GM12878 (cell line): ENCODE data around the gene TRAF7. TPM values are rescaled to one million over a fixed set of nuclear protein-coding genes. Genes with fewer than 3 reads are reported as not detected.
A peak's percentile ranks its signal among the peaks of the same experiment; 100 is the strongest.

ENCODE experiments used
- ATF2 ChIP-seq: IDR thresholded peaks from 2 replicates; pipeline ENCODE4 v1.6.1; 2012; ENCODE audit warnings: low read length, inconsistent platforms
- ATF3 ChIP-seq: IDR thresholded peaks from 2 replicates; pipeline ENCODE4 v1.6.1; 2011; ENCODE audit warnings: low read depth, mild to moderate bottlenecking, low read length, moderate library complexity, borderline replicate concordance; ENCODE audit errors: extremely low read depth
- CHD1 ChIP-seq: IDR thresholded peaks from 2 replicates; pipeline ENCODE4 v1.6.1; 2012; ENCODE audit warnings: low read depth, low read length, improper control_type of control experiment
- CREB1 ChIP-seq: IDR thresholded peaks from 2 replicates; pipeline ENCODE4 v1.6.1; 2012; ENCODE audit warnings: low read depth, mild to moderate bottlenecking, inconsistent platforms
- ETV6 ChIP-seq, 2 experiments: fragments of 450-650 bp in 1 of 2; IDR thresholded peaks in 1 of 2; conservative IDR thresholded peaks in 1 of 2; 2 replicates each; pipeline ENCODE4 v1.6.1; 2014; ENCODE audit warnings: antibody characterized with exemption in 1 of 2, borderline replicate concordance in 1 of 2, low read depth in 1 of 2, mild to moderate bottlenecking in 1 of 2, moderate library complexity in 1 of 2
- FOS ChIP-seq: IDR thresholded peaks from 3 replicates; pipeline ENCODE4 v1.6.1; 2011; ENCODE audit warnings: borderline replicate concordance; ENCODE audit not compliant: insufficient read length; ENCODE audit errors: extremely low read depth
- IKZF1 ChIP-seq: fragments of 450-650 bp; conservative IDR thresholded peaks from 2 replicates; pipeline ENCODE4 v1.6.1; 2017; ENCODE audit warnings: antibody characterized with exemption, mild to moderate bottlenecking
- KAT2A ChIP-seq: conservative IDR thresholded peaks from 2 replicates; pipeline ENCODE4 v1.6.1; 2011; ENCODE audit warnings: low read depth, low read length; ENCODE audit not compliant: control insufficient read depth
- MXI1 ChIP-seq: fragments of 150-350 bp; IDR thresholded peaks from 2 replicates; pipeline ENCODE4 v1.6.1; 2011; ENCODE audit warnings: low read depth, mild to moderate bottlenecking, inconsistent platforms, low read length, improper control_type of control experiment
- NKRF ChIP-seq: fragments of 450-650 bp; conservative IDR thresholded peaks from 2 replicates; pipeline ENCODE4 v1.6.1; 2017; ENCODE audit warnings: mild to moderate bottlenecking, moderate library complexity
- NRF1 ChIP-seq: conservative IDR thresholded peaks from 2 replicates; pipeline ENCODE4 v1.6.1; 2011; ENCODE audit warnings: mild to moderate bottlenecking, low read depth, low read length, improper control_type of control experiment
- PAX5 ChIP-seq: IDR thresholded peaks from 2 replicates; pipeline ENCODE4 v1.6.1; 2011; ENCODE audit warnings: low read depth, low read length, borderline replicate concordance
- PKNOX1 ChIP-seq: fragments of 450-650 bp; IDR thresholded peaks from 2 replicates; pipeline ENCODE4 v1.6.1; 2016; ENCODE audit warnings: mild to moderate bottlenecking
- RUNX3 ChIP-seq: IDR thresholded peaks from 2 replicates; pipeline ENCODE4 v1.6.1; 2012; ENCODE audit warnings: low read length, inconsistent platforms
- SMC3 ChIP-seq: IDR thresholded peaks from 2 replicates; pipeline ENCODE4 v1.6.1; 2011; ENCODE audit warnings: low read length, improper control_type of control experiment, borderline replicate concordance
- SUPT20H ChIP-seq: IDR thresholded peaks from 2 replicates; pipeline ENCODE4 v1.6.1; 2011; ENCODE audit warnings: low read depth, mild to moderate bottlenecking, low read length, moderate library complexity, borderline replicate concordance; ENCODE audit not compliant: control insufficient read depth
- TAF1 ChIP-seq: IDR thresholded peaks from 2 replicates; pipeline ENCODE4 v1.6.1; 2011; ENCODE audit warnings: mild to moderate bottlenecking, low read depth, low read length, borderline replicate concordance
- ZBTB11 ChIP-seq: fragments of 450-650 bp; formaldehyde crosslinking; IDR thresholded peaks from 2 replicates; pipeline ENCODE4 v1.5.0; 2022; ENCODE audit warnings: mild to moderate bottlenecking, missing genetic modification characterization
- ZNF384 ChIP-seq: IDR thresholded peaks from 2 replicates; pipeline ENCODE4 v1.6.1; 2012; ENCODE audit warnings: low read depth, mild to moderate bottlenecking, low read length, improper control_type of control experiment, borderline replicate concordance
- ZZZ3 ChIP-seq: IDR thresholded peaks from 2 replicates; pipeline ENCODE4 v1.6.1; 2011; ENCODE audit warnings: low read depth; ENCODE audit not compliant: control insufficient read depth, insufficient read length
- polyA plus RNA-seq, 11 experiments: library from polyadenylated mRNA; depleted of rRNA in 4 of 11; unstranded in 6 of 11; stranded (reverse) in 5 of 11; fragments of >200 nt; fragmentation: Nextera tagmentation in 4 of 11; fragmentation: Illumina TruSeq in 1 of 11; extraction: Ambion mirVana in 4 of 11; extraction: Trizol in 1 of 11; gene quantifications; 1 replicate in 1 of 11; 2 replicates in 10 of 11; pipeline versions ENCODE4 v1.2.1 to v1.2.3, GENCODE V29; 2011 to 2016; ENCODE audit warnings: inconsistent platforms in 2 of 11, missing spikeins in 2 of 11, low read depth in 1 of 11
- total RNA-seq, 4 experiments: library from RNA; depleted of rRNA in 3 of 4; stranded (reverse); fragments of >200 nt in 3 of 4; fragmentation: Illumina TruSeq in 1 of 4; extraction: Trizol in 1 of 4; gene quantifications; 2 replicates each; pipeline versions ENCODE4 v1.2.1 to v1.2.3, GENCODE V29; 2013 to 2021

The TRAF7 gene
- total and polyA plus RNA-seq, 10 of the 15 experiments (the other 5 are each of a cell fraction or from before 2014, with no cell fraction given), result 0.61 to 87.0 (median 30.0) TPM

GRCh38 chr16:2205104-2205966 is 49.8 kb downstream of the TRAF7 start, which contains the start of gene MLST8 (continued):
- TF ChIP-seq ZZZ3 (no peak), ZNF384 (no peak), IKZF1 (peak; percentile 100), ATF3 (peak; percentile 70), PAX5 (peak; percentile 12; the same call in 1 of the 2 replicates), CHD1 (peak; percentile 96), KAT2A (no peak), SMC3 (no peak; the same call in 1 of the 2 replicates), ETV6 (conservative IDR thresholded peaks at IDR 0.05 in 1 of 2, IDR thresholded peaks at IDR 0.05 in 1 of 2; ENCODE audit: borderline replicate concordance in 1 of 2, low read depth in 1 of 2) (no peak), SUPT20H (no peak), RUNX3 (peak; percentile 57), FOS (no peak), CREB1 (peak; percentile 56), NKRF (peak; percentile 86), TAF1 (peak; percentile 86), PKNOX1 (no peak), ATF2 (no peak), NRF1 (peak; percentile 96), ZBTB11 (CRISPR knock-in tag) (no peak), MXI1 (peak; percentile 75)
